GM12801 (cell line): ENCODE data around the gene EXOC6B.

Source experiments
- TF ChIP-seq, protein P1 (sequence below): IDR thresholded peaks from one replicate; pipeline ENCODE4 v1.5.1; 2011; ENCODE audit warnings: control low read depth; ENCODE audit not compliant: insufficient read length; ENCODE audit errors: extremely low read depth

Gene EXOC6B

DNA sequence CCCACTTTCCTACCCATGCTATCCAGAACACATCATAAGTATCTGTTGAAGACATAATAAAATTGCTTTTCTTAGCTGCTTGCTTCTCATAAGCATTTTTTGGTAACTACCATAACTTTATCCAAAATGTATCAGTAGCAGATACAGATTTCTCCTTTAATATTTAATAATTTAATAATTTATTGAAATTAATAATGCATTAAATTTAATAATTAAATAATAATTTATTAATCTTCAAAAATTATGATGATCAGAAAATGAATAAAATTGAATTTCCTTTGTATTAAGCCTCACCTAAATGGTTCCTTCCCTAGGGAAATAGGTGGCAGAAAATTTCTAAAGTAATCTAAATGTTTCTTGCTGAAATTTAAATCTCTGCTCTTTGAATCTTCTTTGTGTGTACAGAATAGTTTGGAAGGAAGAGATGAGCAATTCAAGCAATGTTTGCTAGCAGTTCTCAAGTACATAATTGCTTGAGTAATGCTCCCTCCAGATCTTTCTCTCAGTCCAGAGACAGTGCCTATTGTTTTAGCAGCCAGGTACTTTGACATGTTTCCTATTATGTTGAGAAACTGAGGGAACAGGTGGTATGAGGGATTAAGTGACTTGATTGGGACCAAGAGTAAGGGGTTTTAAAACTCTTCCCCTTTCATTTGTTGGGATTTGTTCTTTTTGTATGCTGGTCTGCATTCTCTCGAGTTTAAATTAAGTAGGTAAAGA, 555.1 kb downstream of the EXOC6B start:
- TF ChIP-seq, protein P1, sequence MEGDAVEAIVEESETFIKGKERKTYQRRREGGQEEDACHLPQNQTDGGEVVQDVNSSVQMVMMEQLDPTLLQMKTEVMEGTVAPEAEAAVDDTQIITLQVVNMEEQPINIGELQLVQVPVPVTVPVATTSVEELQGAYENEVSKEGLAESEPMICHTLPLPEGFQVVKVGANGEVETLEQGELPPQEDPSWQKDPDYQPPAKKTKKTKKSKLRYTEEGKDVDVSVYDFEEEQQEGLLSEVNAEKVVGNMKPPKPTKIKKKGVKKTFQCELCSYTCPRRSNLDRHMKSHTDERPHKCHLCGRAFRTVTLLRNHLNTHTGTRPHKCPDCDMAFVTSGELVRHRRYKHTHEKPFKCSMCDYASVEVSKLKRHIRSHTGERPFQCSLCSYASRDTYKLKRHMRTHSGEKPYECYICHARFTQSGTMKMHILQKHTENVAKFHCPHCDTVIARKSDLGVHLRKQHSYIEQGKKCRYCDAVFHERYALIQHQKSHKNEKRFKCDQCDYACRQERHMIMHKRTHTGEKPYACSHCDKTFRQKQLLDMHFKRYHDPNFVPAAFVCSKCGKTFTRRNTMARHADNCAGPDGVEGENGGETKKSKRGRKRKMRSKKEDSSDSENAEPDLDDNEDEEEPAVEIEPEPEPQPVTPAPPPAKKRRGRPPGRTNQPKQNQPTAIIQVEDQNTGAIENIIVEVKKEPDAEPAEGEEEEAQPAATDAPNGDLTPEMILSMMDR, result no peak

DNA sequence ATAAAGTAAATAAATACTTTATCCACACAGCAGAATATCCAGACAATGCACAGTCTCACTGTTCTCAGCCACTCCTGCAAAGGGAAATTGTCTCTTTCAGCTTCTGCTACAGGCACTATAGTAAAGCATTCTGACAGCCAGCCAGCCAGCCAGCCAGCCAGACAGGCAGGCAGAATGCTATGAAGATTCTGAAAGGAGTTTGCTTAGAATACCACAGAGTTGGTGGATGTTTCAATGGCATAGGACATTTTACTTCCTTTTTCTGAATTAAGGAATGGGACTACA, 562.1 kb downstream of the EXOC6B start:
- TF ChIP-seq, protein P1, result no peak

DNA sequence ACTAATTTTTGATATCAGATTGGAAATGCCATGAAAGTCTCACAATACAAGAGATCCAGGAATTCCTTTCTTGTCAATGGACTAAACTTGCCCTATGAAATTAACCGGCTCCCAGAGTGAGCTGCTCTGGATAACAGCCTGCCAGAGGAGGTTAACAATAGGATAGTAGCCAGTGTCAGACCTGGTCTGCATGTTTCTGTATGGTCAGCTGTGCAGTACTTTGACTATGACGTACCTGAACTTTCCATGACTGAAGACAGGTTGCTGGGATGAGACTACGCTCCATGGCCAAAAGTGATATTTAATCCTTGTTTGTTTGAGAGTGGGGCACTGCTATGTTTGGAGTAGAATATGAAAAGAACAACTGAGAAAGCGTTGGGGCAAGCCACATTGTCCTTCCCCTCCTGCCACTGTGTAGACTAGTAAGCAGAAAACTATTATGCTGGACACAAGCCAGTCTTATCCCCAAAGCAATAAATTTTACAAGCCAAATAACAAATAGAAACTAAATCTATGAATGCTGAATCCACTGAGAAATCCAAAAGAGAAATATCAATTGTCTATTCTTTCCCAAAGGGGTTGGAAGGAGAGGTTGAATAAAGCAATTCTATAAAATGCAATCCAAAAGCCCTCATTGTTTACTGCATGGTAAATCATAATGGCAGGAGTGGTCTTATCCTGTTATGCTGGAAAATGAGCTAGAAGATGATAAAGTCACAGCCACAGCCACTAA, 562.6 kb downstream of the EXOC6B start:
- TF ChIP-seq, protein P1, result no peak

DNA sequence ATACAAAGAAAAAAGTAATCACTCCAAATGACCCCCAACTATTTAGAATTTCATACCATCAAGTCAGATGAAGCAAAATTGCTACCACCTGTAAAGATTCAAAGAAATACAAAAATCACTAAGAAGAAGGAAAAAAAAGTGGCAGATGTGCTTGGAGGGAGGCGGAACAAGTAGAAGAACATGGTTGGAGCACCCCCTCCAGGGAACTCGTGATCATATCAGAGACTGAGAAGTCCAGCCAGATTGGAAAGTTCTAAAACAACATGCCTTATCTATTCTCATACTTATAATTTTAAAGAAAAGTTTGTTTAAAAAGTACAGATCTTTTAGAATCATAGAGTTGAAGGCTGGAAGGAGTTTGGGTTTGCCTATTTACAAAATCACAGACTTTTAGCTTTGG, 564.8 kb downstream of the EXOC6B start:
- TF ChIP-seq, protein P1, result no peak

DNA sequence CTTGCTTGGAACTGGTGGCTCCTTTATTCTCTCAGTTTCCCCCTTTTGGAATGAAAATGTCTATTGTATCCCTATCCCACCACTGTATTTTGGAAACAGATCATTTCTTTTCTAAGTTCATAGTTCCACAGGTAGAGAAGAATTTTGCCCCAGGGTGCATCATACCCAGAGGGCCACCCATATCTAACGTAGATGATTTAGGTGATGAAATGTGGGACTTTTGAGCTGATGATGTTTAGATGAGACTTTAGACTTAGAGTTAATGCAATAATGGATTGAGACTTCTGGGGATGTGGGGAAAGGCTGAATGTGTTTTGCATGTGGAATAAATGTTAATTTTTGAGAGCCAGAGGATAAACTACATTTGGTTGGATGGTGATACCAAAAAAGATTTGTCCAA, 570.3 kb downstream of the EXOC6B start:
- TF ChIP-seq, protein P1, result no peak

DNA sequence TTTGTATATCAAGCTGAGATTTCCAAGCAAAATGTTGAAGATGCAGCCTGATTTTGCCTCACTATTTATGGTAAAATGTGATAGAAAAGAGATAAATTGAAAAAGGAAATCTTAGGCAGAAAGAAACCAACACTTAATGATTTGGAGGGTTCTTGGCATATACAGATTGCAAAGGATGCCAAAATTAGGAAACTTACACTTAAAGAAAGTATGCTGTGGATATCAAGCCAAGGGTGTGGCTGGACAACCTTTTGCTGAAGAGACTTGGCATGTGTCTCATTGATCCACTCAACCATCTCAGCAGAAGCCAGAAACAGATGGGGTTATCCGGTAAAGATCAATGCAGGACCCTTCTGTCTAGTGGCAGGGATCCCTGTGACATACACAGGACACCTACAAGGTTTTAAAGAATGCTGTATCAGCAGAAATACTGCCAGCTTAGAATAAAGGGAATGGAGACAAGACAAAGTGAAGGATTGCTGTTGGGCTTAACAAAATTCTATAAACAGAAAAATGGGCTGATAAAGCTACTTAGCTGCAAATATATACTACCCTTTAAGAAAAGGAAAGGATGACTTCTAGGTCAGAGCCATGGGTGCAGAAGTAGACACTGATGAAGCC, 570.9 kb downstream of the EXOC6B start:
- TF ChIP-seq, protein P1, result no peak

DNA sequence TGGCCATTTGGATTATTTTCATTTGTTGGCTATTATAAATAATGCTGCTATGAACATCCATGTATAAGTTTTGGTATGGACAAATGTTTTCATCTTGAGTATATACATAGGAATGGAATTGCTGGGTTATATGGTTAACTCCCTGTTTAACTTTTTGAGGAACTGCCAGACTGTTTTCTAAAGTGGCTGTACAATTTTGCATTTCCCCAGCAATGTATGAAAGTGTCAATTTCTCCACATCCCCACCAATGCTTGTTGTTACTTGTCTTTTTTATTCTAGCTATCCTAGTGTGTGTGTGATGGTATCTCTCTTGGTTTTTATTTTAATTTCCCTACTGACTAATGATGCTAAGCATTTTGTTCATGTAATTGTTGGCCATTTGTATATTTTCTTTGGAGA, 587.5 kb downstream of the EXOC6B start:
- TF ChIP-seq, protein P1, result no peak
